ENCODE results near the gene TBX19. TPM values are rescaled to one million over a fixed set of nuclear protein-coding genes. Genes with fewer than 3 reads are reported as not detected.

The TBX19 gene
- total and polyA plus RNA-seq, 11 donors = 0.19 to 1.3 (median 0.33) TPM; not detected in 1

- 58 to 82% (median 59%) methylated on average over 6 of the region's 6 CpGs for WGBS, 4 donors
- no peaks in the 10 kb centered on the region for H3K9me3 ChIP-seq
- H3K4me3 ChIP-seq = no peak overlapping the region
- H3K4me1 ChIP-seq = no peaks in the 10 kb centered on the region
- intact Hi-C loops (cut with DNase I) = no loop called here
- no peaks in the 10 kb centered on the region for H3K27me3 ChIP-seq
- DNase-seq = no peak
- TF ChIP-seq POLR2A (IDR thresholded peaks at IDR 0.05) = no peak
- no peak for TF ChIP-seq CTCF (IDR thresholded peaks at IDR 0.05)
- no peaks in the 10 kb centered on the region for H3K36me3 ChIP-seq
- H3K27ac ChIP-seq = no peak overlapping the region
- no peak for ATAC-seq
These were observed 53.0 kb downstream of the TBX19 start for GRCh38 chr1:168333562-168334276.

GRCh38 chr1:168335500-168335899 lies 54.8 kb downstream of the TBX19 start:
- no peak for DNase-seq
- intact Hi-C loops (cut with DNase I) = no loop called here
- Histone ChIP-seq H3K4me3 (no peak overlapping the region), H3K9me3 (no peaks in the 10 kb centered on the region), H3K36me3 (no peaks in the 10 kb centered on the region), H3K27ac (no peak overlapping the region), H3K4me1 (no peaks in the 10 kb centered on the region), H3K27me3 (no peaks in the 10 kb centered on the region)
- 70 to 81% (median 76%) methylated on average over 1 of the region's 1 CpG for WGBS, 4 donors
- ATAC-seq = no peak
- TF ChIP-seq CTCF (IDR thresholded peaks at IDR 0.05) = no peak

GRCh38 chr1:168338589-168339503 lies 58.2 kb downstream of the TBX19 start:
- TF ChIP-seq CTCF (IDR thresholded peaks at IDR 0.05) (no peak), POLR2A (IDR thresholded peaks at IDR 0.05) (no peak)
- Histone ChIP-seq H3K27ac (no peak overlapping the region), H3K27me3 (no peaks in the 10 kb centered on the region), H3K9me3 (peaks cover 0 to 8% (median 0%) of the 10 kb centered on the region in 12 donors), H3K36me3 (no peaks in the 10 kb centered on the region), H3K4me3 (no peak overlapping the region), H3K4me1 (peaks cover 0 to 27% (median 5%) of the 10 kb centered on the region in 12 donors)
- ATAC-seq (no peak), DNase-seq (no peak)
- intact Hi-C loops (cut with DNase I) = no loop called here
- 87 to 90% (median 88%) methylated on average over 13 of the region's 13 CpGs for WGBS, 4 donors
